HG02798 (cell line): ENCODE data around the gene ELP2.
"Not testable (repeated sequence)": the region's sequence is repeated elsewhere in the genome, so short reads cannot be mapped to it uniquely, and the experiment has no call there.

Source experiments
- ATAC-seq: cut with Tn5 transposase; IDR thresholded peaks from one replicate; pipeline ENCODE4 v1.9.1; 2021; ENCODE audit warnings: mild to moderate bottlenecking; ENCODE audit not compliant: unreplicated experiment, poor library complexity

ELP2 gene

GRCh38 chr18:36186461-36187192 lies 56.9 kb downstream of the ELP2 start:
- no peak for ATAC-seq

- peak; percentile 89 for ATAC-seq
Observed at GRCh38 chr18:36187193-36187825, 57.6 kb downstream of the ELP2 start, which contains the start of gene MOCOS. Gene MOCOS (plus strand): TSS chr18:36187497. CDS start chr18:36187540, 43 bp downstream.

GRCh38 chr18:36187826-36188721 lies 58.4 kb downstream of the ELP2 start:
- ATAC-seq: no peak

- ATAC-seq: no peak
Observed at GRCh38 chr18:36188916-36189315, 59.2 kb downstream of the ELP2 start.

GRCh38 chr18:36189486-36189885 lies 59.8 kb downstream of the ELP2 start:
- no peak for ATAC-seq

- ATAC-seq: no peak
Observed at GRCh38 chr18:36191286-36191685, 61.6 kb downstream of the ELP2 start.

GRCh38 chr18:36191711-36192110 lies 62.0 kb downstream of the ELP2 start:
- ATAC-seq: no peak

- ATAC-seq: no peak
Observed at GRCh38 chr18:36194600-36195315, 65.1 kb downstream of the ELP2 start.

- no peak for ATAC-seq
Observed at GRCh38 chr18:36195427-36196122, 65.9 kb downstream of the ELP2 start.

- ATAC-seq: no peak
Observed at GRCh38 chr18:36196238-36196995, 66.7 kb downstream of the ELP2 start.

- ATAC-seq: no peak
Observed at GRCh38 chr18:36197511-36198166, 67.9 kb downstream of the ELP2 start.

GRCh38 chr18:36199691-36200295 lies 70.1 kb downstream of the ELP2 start:
- ATAC-seq: no peak

GRCh38 chr18:36200354-36200771 lies 70.7 kb downstream of the ELP2 start:
- ATAC-seq: no peak

- no peak for ATAC-seq
Observed at GRCh38 chr18:36201765-36202164, 72.1 kb downstream of the ELP2 start.

- no peak for ATAC-seq
Observed at GRCh38 chr18:36203360-36203895, 73.7 kb downstream of the ELP2 start.

GRCh38 chr18:36205166-36205565 lies 75.5 kb downstream of the ELP2 start:
- no peak for ATAC-seq

- no peak for ATAC-seq
Observed at GRCh38 chr18:36207303-36207702, 77.6 kb downstream of the ELP2 start.

GRCh38 chr18:36207969-36208368 lies 78.3 kb downstream of the ELP2 start:
- not testable (repeated sequence) for ATAC-seq
